Measurements from ENCODE around the gene ZNF750.

GRCh38 chr17:82884970-82885353, 45.1 kb upstream of the ZNF750 start:
- TF ChIP-seq ISL1 (CRISPR knock-in tag; IDR thresholded peaks at IDR 0.05) (no peak), GLIS3 (CRISPR knock-in tag; IDR thresholded peaks at IDR 0.05) (no peak), POU6F1 (CRISPR knock-in tag; IDR thresholded peaks at IDR 0.05; ENCODE audit: borderline replicate concordance, low read depth) (no peak), CREB5 (CRISPR knock-in tag; IDR thresholded peaks at IDR 0.05; ENCODE audit: low read depth) (no peak), ZFP3 (CRISPR knock-in tag; IDR thresholded peaks at IDR 0.05) (no peak), CSDC2 (CRISPR knock-in tag; IDR thresholded peaks at IDR 0.05) (no peak), CSRNP3 (CRISPR knock-in tag; IDR thresholded peaks at IDR 0.05) (no peak), ZFP30 (CRISPR knock-in tag; IDR thresholded peaks at IDR 0.05) (no peak), ARNTL (CRISPR knock-in tag; IDR thresholded peaks at IDR 0.05; ENCODE audit: borderline replicate concordance, low read depth) (no peak), PATZ1 (CRISPR knock-in tag; IDR thresholded peaks at IDR 0.05; ENCODE audit: borderline replicate concordance) (no peak), SNAI2 (CRISPR knock-in tag; IDR thresholded peaks at IDR 0.05) (no peak), PPARA (CRISPR knock-in tag; IDR thresholded peaks at IDR 0.05; ENCODE audit: borderline replicate concordance) (no peak), ESRRG (CRISPR knock-in tag; IDR thresholded peaks at IDR 0.05) (no peak), ZNF70 (CRISPR knock-in tag; IDR thresholded peaks at IDR 0.05) (no peak)
